GM19239 (cell line): Measurements from ENCODE around the gene PRR19.

Experiments used
- DNase-seq: peaks from one replicate; pipeline ENCODE4 v3.0.0; 2011; ENCODE audit warnings: low spot score; ENCODE audit not compliant: insufficient read length
- FAIRE-seq: peaks from 2 replicates; lab custom pipeline; 2011; peaks lifted over from hg19 to GRCh38; lab: Jason Lieb, UNC

The PRR19 gene

DNA sequence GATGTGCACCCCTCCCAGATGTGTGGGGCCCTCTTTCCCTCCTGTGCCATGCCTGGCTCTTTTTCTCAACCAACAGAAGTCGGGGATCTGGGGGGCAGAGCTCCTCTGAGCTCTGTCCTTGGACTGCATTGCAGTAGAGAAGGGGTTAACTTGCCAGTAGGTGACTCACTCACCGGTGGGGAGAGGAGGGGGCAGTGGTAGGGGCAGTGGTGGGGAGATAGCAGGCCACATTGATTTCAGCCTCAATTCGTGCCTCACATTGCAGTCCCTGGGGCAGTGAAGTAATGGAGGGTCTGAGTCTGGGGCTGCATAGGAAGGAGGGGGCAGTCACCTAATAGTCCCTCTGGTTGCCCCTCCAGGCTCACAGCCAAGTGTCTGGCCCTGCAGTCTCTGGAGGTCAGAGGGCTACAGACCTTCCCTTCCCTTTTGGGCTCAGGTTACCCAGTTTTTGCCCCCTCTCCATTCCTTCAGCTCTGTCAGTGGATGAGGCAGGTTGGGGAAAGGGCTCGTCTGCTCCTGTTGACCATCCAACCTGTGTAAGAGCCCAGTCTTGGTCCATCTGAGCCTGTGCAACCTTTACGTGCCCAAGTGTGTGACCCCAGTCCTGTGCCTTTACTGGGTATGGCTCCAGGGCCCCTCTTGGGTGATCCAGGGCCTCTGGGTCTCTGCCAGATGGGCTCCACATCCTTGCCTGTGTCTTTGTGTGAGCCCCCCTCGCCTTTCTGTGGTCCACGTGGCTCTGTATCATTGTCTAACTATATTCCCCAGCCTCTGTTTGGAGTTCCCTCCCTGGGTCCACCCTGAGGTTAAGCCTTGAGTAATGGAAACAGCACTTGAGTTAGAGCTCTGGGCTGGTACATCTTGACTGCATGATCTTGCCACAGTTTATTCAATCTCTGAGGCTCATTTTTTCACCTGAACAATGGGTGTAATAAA lies 19.8 kb upstream of the PRR19 start:
- FAIRE-seq (no peak), DNase-seq (no peak)

DNA sequence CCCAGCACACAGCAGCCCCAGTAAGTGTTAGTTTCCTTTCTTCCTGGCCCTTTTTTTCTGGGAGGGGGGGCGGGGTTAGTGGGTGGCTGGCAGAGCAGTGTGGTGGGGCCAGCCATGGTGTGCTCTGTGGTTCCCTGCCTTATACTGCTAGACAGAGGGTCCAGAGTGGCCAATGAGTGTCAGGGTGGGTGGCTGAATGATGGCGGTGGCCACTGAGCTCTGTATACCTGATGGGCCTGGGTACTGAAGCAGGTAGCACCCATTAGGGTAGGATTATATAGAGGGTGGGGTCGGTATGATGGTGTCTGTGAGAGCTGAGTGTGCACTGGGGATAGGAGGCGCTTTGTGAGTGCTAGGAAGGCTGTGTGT lies 19.1 kb upstream of the PRR19 start:
- DNase-seq (no peak), FAIRE-seq (no peak)

DNA sequence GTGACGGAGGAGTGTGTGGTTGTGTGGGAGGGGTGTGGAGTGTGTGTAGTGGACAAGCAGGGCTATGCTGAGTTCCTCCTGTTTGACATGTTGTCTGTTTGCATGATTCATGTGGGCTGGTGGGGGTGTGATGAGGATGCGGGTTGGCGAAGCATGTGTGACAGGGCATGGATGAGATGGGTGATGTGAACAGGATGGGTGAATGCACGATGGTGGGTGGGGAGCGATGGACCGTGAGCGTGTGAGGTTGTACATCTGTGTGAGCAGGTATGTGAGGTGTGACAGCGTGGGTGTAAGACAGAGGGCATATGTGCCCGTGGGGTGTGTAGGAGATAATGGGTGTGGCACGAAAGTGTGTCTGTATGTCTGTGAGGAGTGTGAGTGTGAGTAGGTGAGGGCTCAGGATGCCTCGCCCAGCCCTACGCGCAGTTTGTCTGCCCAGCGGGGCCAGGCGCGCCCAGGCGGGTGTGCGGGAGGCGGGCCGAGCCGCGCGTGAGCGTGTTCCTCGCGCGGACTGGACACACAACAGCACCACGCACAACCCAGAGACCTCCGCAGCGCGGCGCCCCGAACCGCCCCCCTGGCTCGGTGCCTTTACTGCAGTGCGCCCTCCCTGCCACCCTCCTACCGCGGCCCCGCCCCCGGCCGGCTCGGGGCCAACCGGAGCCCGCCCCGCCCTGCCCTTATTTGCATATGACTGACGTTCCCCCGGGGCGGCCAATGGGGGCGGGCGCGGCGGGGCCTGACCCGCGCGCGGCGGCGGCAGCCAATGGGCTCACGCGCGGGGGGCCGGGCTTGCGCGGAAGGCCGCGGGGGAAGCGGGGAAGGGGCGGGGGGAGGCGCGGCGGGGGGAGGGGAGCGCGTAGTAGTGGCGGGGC lies 18.5 kb upstream of the PRR19 start:
- DNase-seq (peak; percentile 92), FAIRE-seq (peak; percentile 92)

DNA sequence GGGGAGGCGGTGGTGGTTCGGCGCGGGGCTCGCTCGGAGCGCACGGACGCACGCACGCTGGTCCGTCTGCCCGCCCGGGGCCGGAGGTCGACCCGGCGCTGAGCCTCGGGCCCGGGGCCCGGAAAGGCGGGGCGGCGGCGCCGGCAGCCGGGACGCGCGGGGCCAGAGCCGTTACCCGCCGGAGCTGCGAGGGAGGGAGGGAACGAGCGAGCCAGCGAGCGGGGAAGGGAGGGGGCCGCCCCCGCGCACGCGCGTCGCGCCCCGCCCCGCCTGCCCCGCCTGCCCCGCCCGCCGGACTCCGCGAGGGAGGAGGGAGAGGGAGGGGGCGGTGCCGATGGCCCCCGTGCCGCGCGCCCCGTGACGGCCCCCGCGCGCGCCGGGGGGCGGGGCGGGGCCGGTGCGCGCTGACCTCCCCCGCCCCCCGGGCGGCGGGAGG lies 17.8 kb upstream of the PRR19 start:
- FAIRE-seq (no peak), DNase-seq (peak; percentile 94)

DNA sequence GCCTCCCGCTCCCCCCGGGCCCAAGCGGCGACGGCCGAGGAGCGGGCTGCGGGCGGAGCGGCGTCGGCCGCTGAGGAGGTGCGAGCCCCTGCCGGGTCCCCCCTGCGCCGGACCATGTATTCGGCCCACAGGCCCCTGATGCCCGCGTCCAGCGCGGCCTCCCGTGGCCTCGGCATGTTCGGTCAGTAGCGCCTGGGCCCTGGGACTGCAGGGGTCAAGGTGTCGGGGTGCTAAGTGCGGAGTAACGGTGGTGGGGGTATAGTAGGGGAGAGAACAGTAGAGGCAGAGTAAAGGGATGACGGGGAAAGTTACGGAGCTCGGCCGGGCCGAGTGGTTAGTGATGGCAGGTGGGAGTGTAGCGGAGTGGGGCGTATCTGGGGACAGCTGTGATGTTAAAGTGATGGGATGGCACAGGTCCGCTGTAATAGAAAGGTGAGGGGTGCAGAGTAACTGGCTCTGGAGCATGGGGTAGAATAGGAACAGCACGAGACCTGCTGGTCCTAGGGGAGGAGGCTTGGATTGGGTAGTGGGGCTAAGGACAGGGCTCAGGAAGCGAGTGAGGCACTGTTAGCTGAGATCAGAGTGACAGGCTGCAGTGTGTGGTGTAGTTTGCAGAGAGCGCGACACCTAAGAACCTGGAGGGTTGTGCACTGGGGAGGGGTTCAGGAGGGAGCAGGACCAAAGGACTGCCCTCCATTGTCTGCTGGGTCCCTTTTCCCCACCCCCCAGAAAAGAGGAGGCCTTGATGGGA lies 17.2 kb upstream of the PRR19 start:
- FAIRE-seq (peak; percentile 66), DNase-seq (no peak)

DNA sequence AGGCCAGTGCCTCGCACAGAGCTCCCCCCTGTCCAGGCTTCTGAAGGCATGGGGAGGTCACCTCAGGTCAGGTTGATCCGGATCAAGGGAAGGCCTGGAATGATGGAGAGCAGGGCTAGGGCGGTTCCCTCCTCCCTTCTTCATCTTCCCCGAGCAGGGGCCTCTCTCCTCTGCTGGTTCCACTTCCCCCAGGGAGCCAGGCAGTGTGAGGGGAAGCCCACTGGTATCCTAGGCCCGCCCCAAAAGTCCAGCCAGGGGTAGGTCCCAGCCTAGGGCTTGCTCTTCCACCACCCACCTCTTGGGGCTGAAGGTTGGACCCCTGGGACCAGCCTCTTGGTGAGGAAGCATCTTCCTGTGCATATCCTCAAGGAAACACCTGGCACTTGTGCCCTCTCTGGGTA lies 16.4 kb upstream of the PRR19 start:
- DNase-seq (no peak), FAIRE-seq (peak; percentile 59)

DNA sequence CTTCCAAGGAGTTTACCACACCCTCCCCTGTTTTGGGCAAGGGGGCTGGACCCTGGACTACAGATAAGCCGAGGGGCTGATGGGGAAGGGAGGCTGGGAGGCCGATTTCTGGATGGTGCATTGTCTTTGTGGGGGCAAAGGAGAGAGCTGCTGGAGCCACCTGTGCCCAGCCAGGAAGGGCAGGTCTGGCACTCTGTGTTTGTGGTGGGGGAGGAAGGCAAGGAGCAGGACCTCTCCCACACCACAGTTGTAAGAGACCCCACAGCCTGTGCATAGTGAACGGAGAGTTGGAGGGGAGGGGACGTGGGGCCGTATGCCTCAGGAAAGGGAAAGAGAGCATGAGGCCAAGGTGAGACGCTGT lies 16.0 kb upstream of the PRR19 start:
- FAIRE-seq (no peak), DNase-seq (no peak)

DNA sequence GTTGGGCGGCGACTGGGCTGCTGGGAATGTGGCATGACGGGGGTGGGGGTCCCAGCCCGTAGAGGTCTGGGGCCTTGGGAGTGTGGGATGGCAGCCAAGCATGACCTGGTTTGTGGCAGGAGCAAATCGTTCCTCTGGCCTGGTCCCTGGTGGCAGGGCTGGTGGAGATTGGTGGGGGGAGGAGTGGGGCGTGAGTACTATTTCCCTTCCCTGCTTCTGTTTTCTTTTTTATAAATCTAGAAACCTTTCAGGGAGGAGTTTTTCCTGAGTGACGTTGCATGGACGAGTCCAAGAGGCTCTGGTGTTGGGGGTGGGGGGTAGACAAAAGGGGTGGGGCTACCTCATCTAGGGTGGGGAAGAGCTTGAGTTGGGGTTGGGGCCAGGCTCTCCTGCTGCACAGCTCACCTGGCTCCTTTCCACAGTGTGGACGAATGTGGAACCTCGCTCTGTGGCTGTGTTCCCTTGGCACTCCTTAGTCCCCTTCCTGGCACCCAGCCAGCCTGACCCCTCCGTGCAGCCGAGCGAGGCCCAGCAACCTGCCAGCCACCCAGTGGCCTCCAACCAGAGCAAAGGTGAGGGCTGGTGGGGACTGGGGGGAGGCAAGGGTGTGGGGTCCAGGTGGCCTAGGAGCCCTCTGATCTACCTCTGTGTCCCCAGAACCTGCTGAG lies 15.4 kb upstream of the PRR19 start:
- peak; percentile 78 for FAIRE-seq
- DNase-seq = no peak

DNA sequence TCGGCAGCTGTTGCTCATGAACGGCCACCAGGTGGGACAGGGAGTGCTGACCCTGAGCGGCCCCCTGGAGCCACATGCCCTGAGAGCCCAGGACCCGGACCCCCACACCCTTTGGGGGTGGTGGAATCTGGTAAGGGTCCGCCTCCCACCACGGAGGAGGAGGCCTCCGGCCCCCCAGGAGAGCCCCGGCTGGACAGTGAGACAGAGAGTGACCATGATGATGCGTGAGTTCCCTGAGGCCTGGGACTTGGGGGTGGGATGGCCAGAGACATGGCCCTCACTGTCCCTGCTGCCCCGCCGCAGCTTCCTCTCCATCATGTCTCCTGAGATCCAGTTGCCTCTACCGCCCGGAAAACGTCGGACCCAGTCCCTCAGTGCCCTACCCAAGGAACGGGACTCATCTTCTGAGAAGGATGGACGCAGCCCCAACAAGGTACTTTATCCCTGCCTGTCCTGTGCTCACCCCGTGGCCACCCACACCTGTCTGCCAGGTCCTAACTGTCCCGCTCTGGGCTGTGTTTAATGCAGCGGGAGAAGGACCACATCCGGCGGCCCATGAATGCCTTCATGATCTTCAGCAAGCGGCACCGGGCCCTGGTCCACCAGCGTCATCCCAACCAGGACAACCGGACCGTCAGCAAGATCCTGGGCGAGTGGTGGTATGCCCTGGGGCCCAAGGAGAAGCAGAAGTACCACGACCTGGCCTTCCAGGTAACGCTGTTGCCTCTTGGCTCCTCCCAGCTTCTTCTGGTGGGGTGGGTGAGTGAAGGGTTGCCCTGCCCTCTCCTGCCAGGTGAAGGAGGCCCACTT lies 14.7 kb upstream of the PRR19 start:
- DNase-seq = no peak
- no peak for FAIRE-seq

DNA sequence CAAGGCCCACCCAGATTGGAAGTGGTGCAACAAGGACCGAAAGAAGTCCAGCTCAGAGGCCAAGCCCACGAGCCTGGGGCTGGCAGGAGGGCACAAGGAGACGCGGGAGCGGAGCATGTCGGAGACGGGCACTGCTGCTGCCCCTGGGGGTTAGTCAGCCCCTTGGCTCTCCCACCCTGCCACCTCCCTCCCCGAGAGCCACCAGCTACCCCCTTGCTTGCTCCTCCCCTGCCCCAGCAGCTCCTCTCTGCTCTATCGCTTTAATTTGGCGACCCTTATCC lies 14.2 kb upstream of the PRR19 start:
- no peak for DNase-seq
- no peak for FAIRE-seq

DNA sequence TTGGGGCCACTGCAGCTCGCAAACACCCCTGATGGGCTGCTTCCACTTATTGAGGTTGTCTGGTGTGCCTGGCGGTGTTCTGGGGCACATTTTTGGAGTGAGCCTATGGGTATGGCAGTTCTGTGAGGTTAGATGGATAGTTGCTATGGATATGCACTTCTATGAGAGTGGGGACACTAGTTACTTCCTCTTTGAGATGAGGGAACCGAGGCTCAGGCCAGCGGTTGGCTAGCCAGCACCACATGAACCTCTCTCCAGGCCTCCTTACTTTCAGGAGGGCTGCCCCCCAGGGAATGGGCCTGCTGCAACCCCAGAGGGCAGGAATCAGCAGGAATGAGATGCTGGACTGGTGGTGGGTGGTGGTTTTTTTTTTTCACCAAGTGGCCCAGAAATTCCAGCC lies 13.5 kb upstream of the PRR19 start:
- FAIRE-seq (no peak), DNase-seq (no peak)

DNA sequence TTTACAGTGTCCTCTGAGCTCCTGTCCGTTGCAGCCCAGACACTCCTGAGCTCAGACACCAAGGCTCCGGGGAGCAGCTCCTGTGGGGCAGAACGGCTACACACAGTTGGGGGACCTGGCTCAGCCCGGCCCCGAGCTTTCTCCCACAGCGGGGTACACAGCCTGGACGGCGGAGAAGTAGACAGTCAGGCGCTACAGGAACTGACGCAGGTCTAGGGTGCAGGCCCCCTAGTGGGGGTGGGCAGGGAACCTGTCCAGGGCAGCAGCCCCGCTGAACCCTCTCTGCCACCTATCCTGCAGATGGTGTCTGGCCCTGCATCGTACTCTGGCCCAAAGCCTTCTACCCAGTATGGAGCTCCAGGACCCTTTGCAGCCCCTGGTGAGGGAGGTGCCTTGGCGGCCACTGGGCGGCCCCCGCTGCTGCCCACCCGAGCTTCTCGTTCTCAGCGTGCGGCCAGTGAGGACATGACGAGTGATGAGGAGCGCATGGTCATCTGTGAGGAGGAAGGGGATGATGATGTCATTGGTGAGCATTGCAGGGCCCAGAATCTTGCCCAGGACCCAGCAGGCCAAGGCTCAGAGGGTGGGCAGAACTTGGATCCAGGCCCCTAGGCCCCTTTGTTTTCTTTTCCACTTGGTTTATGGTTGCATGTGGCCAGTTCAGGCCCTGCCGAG lies 12.9 kb upstream of the PRR19 start:
- no peak for FAIRE-seq
- no peak for DNase-seq

DNA sequence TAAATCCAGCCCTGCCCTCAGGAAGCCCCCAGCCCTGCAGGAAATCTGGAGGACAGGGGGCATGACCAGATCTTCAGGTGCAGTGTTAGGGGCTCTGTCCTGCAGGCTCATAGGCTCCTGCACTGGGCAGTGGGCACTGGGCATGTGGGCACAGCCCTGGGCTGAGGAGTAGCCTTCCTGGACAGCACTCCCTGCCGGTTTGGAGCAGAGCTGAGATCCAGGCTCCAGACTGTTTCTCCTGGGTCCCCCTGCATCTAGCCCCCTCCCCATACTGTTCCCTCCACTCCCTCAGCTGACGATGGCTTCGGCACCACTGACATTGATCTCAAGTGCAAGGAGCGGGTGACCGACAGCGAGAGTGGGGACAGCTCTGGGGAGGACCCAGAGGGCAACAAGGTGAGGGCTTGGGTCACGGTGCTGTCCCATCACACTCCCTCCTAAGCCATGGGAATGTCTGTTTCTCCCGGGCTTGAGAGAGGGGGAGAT lies 12.3 kb upstream of the PRR19 start:
- DNase-seq (no peak), FAIRE-seq (no peak)

DNA sequence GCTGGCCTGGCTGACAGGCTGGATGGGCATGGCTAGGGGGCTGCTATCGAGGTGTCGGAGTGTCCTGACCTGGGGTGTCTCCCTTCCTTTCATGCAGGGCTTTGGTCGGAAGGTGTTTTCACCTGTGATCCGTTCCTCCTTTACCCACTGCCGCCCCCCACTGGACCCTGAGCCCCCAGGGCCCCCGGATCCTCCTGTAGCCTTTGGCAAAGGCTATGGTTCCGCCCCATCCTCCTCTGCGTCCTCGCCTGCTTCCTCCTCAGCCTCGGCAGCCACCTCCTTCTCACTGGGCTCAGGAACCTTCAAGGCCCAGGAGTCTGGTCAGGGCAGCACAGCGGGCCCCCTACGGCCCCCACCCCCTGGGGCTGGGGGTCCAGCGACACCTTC lies 11.8 kb upstream of the PRR19 start:
- FAIRE-seq = no peak
- DNase-seq = no peak

DNA sequence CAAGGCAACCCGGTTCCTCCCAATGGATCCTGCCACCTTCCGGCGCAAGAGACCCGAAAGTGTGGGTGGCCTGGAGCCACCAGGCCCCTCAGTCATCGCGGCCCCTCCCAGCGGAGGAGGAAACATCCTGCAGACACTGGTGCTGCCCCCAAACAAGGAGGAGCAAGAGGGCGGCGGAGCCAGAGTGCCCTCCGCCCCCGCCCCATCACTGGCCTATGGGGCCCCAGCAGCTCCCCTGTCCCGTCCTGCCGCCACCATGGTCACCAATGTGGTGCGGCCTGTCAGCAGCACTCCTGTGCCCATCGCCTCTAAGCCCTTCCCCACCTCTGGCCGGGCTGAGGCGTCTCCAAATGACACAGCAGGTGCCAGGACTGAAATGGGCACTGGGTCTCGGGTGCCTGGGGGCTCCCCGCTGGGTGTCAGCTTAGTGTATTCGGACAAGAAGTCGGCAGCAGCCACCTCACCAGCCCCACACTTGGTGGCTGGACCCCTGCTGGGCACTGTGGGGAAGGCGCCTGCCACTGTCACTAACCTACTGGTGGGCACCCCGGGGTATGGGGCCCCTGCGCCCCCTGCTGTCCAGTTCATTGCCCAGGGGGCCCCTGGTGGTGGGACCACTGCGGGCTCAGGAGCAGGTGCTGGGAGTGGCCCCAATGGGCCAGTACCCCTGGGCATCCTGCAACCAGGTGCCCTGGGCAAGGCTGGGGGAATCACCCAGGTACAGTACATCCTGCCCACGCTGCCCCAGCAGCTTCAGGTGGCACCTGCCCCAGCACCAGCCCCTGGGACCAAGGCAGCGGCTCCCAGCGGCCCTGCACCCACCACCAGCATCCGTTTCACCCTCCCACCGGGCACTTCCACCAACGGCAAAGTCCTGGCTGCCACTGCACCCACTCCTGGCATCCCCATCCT lies 11.2 kb upstream of the PRR19 start:
- FAIRE-seq (no peak), DNase-seq (no peak)

DNA sequence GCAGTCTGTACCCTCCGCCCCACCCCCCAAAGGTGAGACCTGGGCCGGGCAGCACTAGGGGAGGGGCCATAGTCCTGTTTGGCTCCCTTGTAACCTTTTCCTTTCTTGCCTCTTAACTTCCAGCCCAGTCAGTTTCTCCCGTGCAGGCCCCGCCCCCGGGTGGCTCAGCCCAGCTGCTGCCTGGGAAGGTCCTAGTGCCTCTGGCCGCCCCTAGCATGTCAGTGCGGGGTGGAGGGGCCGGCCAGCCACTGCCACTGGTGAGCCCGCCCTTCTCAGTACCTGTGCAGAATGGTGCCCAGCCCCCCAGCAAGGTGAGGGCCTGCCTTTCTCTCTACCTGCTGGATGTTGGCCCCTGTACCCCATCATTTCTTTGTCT lies 10.5 kb upstream of the PRR19 start:
- FAIRE-seq (no peak), DNase-seq (no peak)

DNA sequence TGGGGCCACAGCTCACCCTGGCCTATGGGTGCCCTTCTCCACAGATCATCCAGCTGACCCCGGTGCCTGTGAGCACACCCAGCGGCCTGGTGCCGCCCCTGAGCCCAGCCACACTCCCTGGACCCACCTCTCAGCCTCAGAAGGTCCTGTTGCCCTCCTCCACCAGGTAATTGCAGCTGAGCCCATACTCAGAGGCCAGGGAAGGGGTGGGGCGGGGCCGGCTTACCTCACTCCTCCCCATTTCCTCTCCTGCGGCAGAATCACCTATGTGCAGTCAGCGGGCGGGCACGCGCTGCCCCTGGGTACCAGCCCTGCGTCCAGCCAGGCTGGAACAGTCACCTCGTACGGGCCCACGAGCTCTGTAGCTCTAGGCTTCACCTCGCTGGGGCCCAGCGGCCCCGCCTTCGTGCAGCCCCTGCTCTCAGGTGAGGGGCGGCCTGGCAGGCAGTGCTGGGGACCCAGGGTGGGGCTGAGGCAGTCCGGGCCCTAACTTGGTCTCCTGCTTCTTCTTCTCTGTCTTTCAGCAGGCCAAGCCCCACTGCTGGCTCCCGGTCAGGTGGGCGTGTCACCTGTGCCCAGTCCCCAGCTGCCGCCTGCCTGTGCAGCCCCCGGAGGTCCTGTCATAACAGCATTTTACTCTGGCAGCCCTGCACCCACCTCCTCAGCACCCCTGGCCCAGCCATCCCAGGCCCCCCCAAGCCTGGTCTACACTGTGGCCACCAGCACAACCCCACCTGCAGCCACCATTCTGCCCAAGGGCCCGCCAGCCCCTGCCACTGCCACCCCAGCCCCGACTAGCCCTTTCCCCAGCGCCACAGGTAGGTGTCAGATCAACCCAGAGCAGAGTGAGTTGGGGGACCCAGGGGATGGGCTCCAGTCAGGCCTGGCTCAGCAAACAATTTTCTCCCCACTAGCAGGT lies 9.6 kb upstream of the PRR19 start:
- DNase-seq (no peak), FAIRE-seq (no peak)
